Hepatocyte (in vitro differentiated cells): ENCODE results near the gene CAP2.

Experiments
- EZH2 ChIP-seq: fragments of 200-600 bp; sonication (generic); IDR thresholded peaks from 2 replicates; pipeline ENCODE4 v1.6.1; 2016; ENCODE audit warnings: antibody characterized with exemption, mild to moderate bottlenecking, borderline replicate concordance
- EZH2phosphoT487 ChIP-seq: fragments of 200-600 bp; sonication (generic); IDR thresholded peaks from one replicate; pipeline ENCODE4 v1.6.1; 2018; ENCODE audit warnings: antibody characterized with exemption, mild to moderate bottlenecking, low read depth, moderate library complexity; ENCODE audit not compliant: unreplicated experiment, severe bottlenecking
- TF ChIP-seq, protein P1 (sequence below): fragments of 200-600 bp; sonication (generic); IDR thresholded peaks from 2 replicates; pipeline ENCODE4 v1.5.1; 2016; ENCODE audit warnings: antibody characterized with exemption, mild to moderate bottlenecking; ENCODE audit not compliant: poor library complexity

- TF ChIP-seq EZH2phosphoT487 (no peak), EZH2 (no peak)
- TF ChIP-seq, protein P1, sequence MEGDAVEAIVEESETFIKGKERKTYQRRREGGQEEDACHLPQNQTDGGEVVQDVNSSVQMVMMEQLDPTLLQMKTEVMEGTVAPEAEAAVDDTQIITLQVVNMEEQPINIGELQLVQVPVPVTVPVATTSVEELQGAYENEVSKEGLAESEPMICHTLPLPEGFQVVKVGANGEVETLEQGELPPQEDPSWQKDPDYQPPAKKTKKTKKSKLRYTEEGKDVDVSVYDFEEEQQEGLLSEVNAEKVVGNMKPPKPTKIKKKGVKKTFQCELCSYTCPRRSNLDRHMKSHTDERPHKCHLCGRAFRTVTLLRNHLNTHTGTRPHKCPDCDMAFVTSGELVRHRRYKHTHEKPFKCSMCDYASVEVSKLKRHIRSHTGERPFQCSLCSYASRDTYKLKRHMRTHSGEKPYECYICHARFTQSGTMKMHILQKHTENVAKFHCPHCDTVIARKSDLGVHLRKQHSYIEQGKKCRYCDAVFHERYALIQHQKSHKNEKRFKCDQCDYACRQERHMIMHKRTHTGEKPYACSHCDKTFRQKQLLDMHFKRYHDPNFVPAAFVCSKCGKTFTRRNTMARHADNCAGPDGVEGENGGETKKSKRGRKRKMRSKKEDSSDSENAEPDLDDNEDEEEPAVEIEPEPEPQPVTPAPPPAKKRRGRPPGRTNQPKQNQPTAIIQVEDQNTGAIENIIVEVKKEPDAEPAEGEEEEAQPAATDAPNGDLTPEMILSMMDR = no peak
These were observed 16.9 kb downstream of the CAP2 start for GRCh38 chr6:17410281-17410680.
